Trophoblast cell (in vitro differentiated cells and primary cell): ENCODE results near the gene ZNF132.
"Not testable (repeated sequence)": the region's sequence is repeated elsewhere in the genome, so short reads cannot be mapped to it uniquely, and the experiment has no call there.

Experiments
- DNase-seq, 2 donors: peaks; one replicate each; pipeline ENCODE4 v3.0.0-alpha.2; 2016
- H2AFZ ChIP-seq: 2 replicates; pipeline ENCODE4 v1.6.1; 2013; ENCODE audit warnings: low read length, moderate library complexity, mild to moderate bottlenecking; ENCODE audit not compliant: insufficient read depth, poor library complexity
- H2AK5ac ChIP-seq: 2 replicates; pipeline ENCODE4 v1.6.1; 2013; ENCODE audit warnings: mild to moderate bottlenecking, low read length
- H2BK120ac ChIP-seq: 2 replicates; pipeline ENCODE4 v1.6.1; 2013; ENCODE audit warnings: low read length, mild to moderate bottlenecking, moderate library complexity; ENCODE audit not compliant: insufficient read depth, poor library complexity
- H2BK12ac ChIP-seq: 2 replicates; pipeline ENCODE4 v1.6.1; 2013; ENCODE audit warnings: mild to moderate bottlenecking, low read length, moderate library complexity
- H2BK5ac ChIP-seq: 2 replicates; pipeline ENCODE4 v1.6.1; 2013; ENCODE audit warnings: low read length, low read depth, moderate library complexity, mild to moderate bottlenecking; ENCODE audit not compliant: poor library complexity
- H3K14ac ChIP-seq: 2 replicates; pipeline ENCODE4 v1.6.1; 2013; ENCODE audit warnings: mild to moderate bottlenecking, low read length
- H3K18ac ChIP-seq: 2 replicates; pipeline ENCODE4 v1.6.1; 2013; ENCODE audit warnings: mild to moderate bottlenecking, low read length
- H3K23ac ChIP-seq: 2 replicates; pipeline ENCODE4 v1.6.1; 2013; ENCODE audit warnings: low read length
- H3K27ac ChIP-seq: 2 replicates; pipeline ENCODE4 v1.5.1; 2013; ENCODE audit warnings: low read depth, mild to moderate bottlenecking, inconsistent platforms, low read length, moderate library complexity
- H3K27me3 ChIP-seq: 2 replicates; pipeline ENCODE4 v1.6.1; 2013; ENCODE audit warnings: inconsistent platforms, mild to moderate bottlenecking, low read length, moderate library complexity; ENCODE audit not compliant: insufficient read depth
- H3K36me3 ChIP-seq, 2 experiments: 1 replicate in 1 of 2; 2 replicates in 1 of 2; pipeline ENCODE4 v1.6.1; 2013; ENCODE audit warnings: low read length in 2 of 2, mild to moderate bottlenecking in 2 of 2, moderate library complexity in 1 of 2; ENCODE audit not compliant: insufficient read depth in 2 of 2, control insufficient read depth in 1 of 2
- H3K4ac ChIP-seq: 2 replicates; pipeline ENCODE4 v1.6.1; 2013; ENCODE audit warnings: low read depth, mild to moderate bottlenecking, low read length, moderate library complexity
- H3K4me1 ChIP-seq, 2 experiments: 1 replicate in 1 of 2; 2 replicates in 1 of 2; pipeline ENCODE4 v1.6.1; 2013; ENCODE audit warnings: low read length in 2 of 2, mild to moderate bottlenecking in 2 of 2, moderate library complexity in 1 of 2; ENCODE audit not compliant: insufficient read depth in 2 of 2, control insufficient read depth in 1 of 2
- H3K4me2 ChIP-seq: 2 replicates; pipeline ENCODE4 v1.6.1; 2013; ENCODE audit warnings: inconsistent platforms, mild to moderate bottlenecking, low read length, moderate library complexity
- H3K4me3 ChIP-seq: 2 replicates; pipeline ENCODE4 v1.5.1; 2013; ENCODE audit warnings: mild to moderate bottlenecking, low read depth, low read length, inconsistent platforms
- H3K79me1 ChIP-seq: one replicate; pipeline ENCODE4 v1.6.1; 2013; ENCODE audit warnings: low read length
- H3K79me2 ChIP-seq: 2 replicates; pipeline ENCODE4 v1.6.1; 2013; ENCODE audit warnings: low read length, mild to moderate bottlenecking; ENCODE audit not compliant: control insufficient read depth, insufficient read depth, poor library complexity
- H3K9ac ChIP-seq: 2 replicates; pipeline ENCODE4 v1.6.1; 2013; ENCODE audit warnings: mild to moderate bottlenecking, low read length
- H3K9me3 ChIP-seq: 2 replicates; pipeline ENCODE4 v1.6.1; 2013; ENCODE audit warnings: low read depth, mild to moderate bottlenecking, control low read depth, inconsistent platforms, low read length; ENCODE audit not compliant: insufficient read depth
- H4K12ac ChIP-seq: 2 replicates; pipeline ENCODE4 v1.6.1; 2013; ENCODE audit warnings: low read depth, mild to moderate bottlenecking, low read length, moderate library complexity
- H4K8ac ChIP-seq: 2 replicates; pipeline ENCODE4 v1.6.1; 2013; ENCODE audit warnings: low read depth, mild to moderate bottlenecking, low read length, moderate library complexity
- H4K91ac ChIP-seq: one replicate; pipeline ENCODE4 v1.6.1; 2013; ENCODE audit warnings: low read depth, mild to moderate bottlenecking, low read length, moderate library complexity
- whole genome bisulfite sequencing: extraction: QIAGEN DNeasy Blood & Tissue Kit; methylation state at CpG from one replicate; pipeline ENCODE4 v1.1.7; 2013; ENCODE audit warnings: missing lambda C conversion rate; ENCODE audit not compliant: insufficient read length, insufficient coverage; ENCODE audit errors: extremely low coverage; 5-methylcytosine and 5-hydroxymethylcytosine counted together

The ZNF132 gene

GRCh38 chr19:58448860-58449259 lies 8.9 kb upstream of the ZNF132 start:
- H2BK120ac ChIP-seq, H2BK12ac ChIP-seq, H3K4me2 ChIP-seq, H3K4me1 ChIP-seq, DNase-seq, H3K4me3 ChIP-seq, H2AK5ac ChIP-seq, H3K79me2 ChIP-seq, H2AFZ ChIP-seq, H3K9me3 ChIP-seq, H3K27ac ChIP-seq, H3K79me1 ChIP-seq, H2BK5ac ChIP-seq, H3K27me3 ChIP-seq, H4K91ac ChIP-seq, H3K4ac ChIP-seq, H4K12ac ChIP-seq, H3K9ac ChIP-seq, H3K14ac ChIP-seq, H3K36me3 ChIP-seq, H3K23ac ChIP-seq, H4K8ac ChIP-seq, H3K18ac ChIP-seq: not testable (repeated sequence)
- no CpG with 5 or more reads among the region's 3 CpGs for WGBS

GRCh38 chr19:58442986-58443385 lies 3.0 kb upstream of the ZNF132 start:
- not testable (repeated sequence) for H4K91ac ChIP-seq, H4K12ac ChIP-seq, H2AFZ ChIP-seq, H3K9ac ChIP-seq, H4K8ac ChIP-seq, H3K36me3 ChIP-seq, H3K27me3 ChIP-seq, H2BK5ac ChIP-seq, H3K79me2 ChIP-seq, H3K27ac ChIP-seq, H3K23ac ChIP-seq, H2BK120ac ChIP-seq, H3K79me1 ChIP-seq, H3K4ac ChIP-seq, DNase-seq, H3K14ac ChIP-seq, H2AK5ac ChIP-seq, H2BK12ac ChIP-seq, H3K4me2 ChIP-seq, H3K18ac ChIP-seq, H3K4me3 ChIP-seq
- Histone ChIP-seq H3K9me3 (peaks cover 28% of the 10 kb centered on the region), H3K4me1 (peaks cover 6 to 11% of the 10 kb centered on the region in 2 experiments)
- WGBS: no CpG with 5 or more reads among the region's 7 CpGs

GRCh38 chr19:58440556-58440955 lies 603 bp upstream of the ZNF132 start:
- Histone ChIP-seq H4K91ac (no peak overlapping the region), H2BK120ac (no peak overlapping the region), H2AFZ (peak overlapping the region; percentile 77), H2BK12ac (no peak overlapping the region), H3K4me1 (peaks cover 6 to 11% of the 10 kb centered on the region in 2 experiments), H3K4ac (no peak overlapping the region), H4K8ac (peak overlapping the region; percentile 77), H3K79me1 (peaks cover 3% of the 10 kb centered on the region), H3K4me2 (peak overlapping the region; percentile 59), H3K36me3 (peaks cover 2 to 3% of the 10 kb centered on the region in 2 experiments), H3K27me3 (peaks cover 5% of the 10 kb centered on the region), H3K79me2 (no peaks in the 10 kb centered on the region), H3K27ac (no peak overlapping the region), H3K9ac (no peak overlapping the region), H2AK5ac (no peak overlapping the region), H4K12ac (peak overlapping the region; percentile 43), H2BK5ac (no peak overlapping the region), H3K9me3 (peaks cover 28% of the 10 kb centered on the region), H3K18ac (no peak overlapping the region), H3K23ac (no peak overlapping the region), H3K14ac (no peak overlapping the region), H3K4me3 (peak overlapping the region; percentile 70)
- DNase-seq: no peak
- WGBS: no CpG with 5 or more reads among the region's 31 CpGs

GRCh38 chr19:58434217-58434616 lies 5.7 kb downstream of the ZNF132 start:
- no peak overlapping the region for H3K14ac ChIP-seq
- no peak overlapping the region for H4K12ac ChIP-seq
- WGBS: no CpG with 5 or more reads among the region's 2 CpGs

More at GRCh38 chr19:58434217-58434616, 5.7 kb downstream of the ZNF132 start:
- H3K27me3 ChIP-seq: no peaks in the 10 kb centered on the region
- peaks cover 42% of the 10 kb centered on the region for H3K9me3 ChIP-seq
- no peak overlapping the region for H2BK12ac ChIP-seq
- H3K27ac ChIP-seq: no peak overlapping the region
- H3K4me2 ChIP-seq: no peak overlapping the region
- no peak overlapping the region for H2BK5ac ChIP-seq
- no peak overlapping the region for H2AFZ ChIP-seq
- no peak overlapping the region for H3K4ac ChIP-seq
- H3K4me3 ChIP-seq: no peak overlapping the region
- H3K36me3 ChIP-seq: peaks cover 10 to 22% of the 10 kb centered on the region in 2 experiments
- H3K23ac ChIP-seq: no peak overlapping the region
- no peak for DNase-seq
- H2BK120ac ChIP-seq: no peak overlapping the region
- no peak overlapping the region for H2AK5ac ChIP-seq
- no peaks in the 10 kb centered on the region for H3K4me1 ChIP-seq
- no peak overlapping the region for H3K9ac ChIP-seq
- no peaks in the 10 kb centered on the region for H3K79me2 ChIP-seq
- H3K18ac ChIP-seq: no peak overlapping the region
- no peak overlapping the region for H4K8ac ChIP-seq
- H3K79me1 ChIP-seq: no peaks in the 10 kb centered on the region
- H4K91ac ChIP-seq: no peak overlapping the region
